Activated T-cell treated with anti-CD3 and anti-CD28 coated beads, Interleukin-2, amount 50 U/mL, for 48 hours (primary cell): ENCODE results near the gene KLHL35.

ENCODE experiments used
- DNase-seq, 2 experiments: peaks; one replicate each; pipeline ENCODE4 v3.0.0-alpha.2; 2020

Gene KLHL35, protein sequence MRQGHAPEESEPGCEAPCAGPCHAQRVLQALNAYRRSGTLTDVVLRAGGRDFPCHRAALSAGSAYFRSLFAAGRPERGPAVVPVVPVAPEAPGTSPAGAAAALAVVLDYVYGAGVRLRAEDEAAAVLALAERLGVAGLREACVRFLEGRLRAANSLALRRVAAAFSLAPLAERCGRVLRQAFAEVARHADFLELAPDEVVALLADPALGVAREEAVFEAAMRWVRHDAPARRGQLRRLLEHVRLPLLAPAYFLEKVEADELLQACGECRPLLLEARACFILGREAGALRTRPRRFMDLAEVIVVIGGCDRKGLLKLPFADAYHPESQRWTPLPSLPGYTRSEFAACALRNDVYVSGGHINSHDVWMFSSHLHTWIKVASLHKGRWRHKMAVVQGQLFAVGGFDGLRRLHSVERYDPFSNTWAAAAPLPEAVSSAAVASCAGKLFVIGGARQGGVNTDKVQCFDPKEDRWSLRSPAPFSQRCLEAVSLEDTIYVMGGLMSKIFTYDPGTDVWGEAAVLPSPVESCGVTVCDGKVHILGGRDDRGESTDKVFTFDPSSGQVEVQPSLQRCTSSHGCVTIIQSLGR

DNA sequence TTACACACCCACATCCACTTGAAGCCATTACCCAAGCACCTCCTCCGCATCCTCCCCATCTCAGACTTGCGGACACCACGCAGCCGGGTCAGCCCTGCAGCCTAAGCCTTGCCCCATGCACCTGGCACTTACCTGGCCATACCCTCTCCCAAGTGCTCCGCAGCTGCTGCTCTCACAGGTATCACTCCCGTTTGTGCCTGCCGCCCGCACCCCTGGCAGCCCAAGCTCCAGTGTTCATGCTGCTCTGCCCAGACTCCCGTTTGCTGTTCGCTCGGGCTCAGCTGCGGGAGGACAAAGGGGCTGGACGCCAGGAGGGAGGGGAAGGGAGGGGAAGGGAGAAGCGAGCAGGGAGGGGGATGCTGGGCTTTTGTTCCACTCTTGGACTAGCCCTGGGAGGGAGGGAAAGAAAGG, at the start of gene KLHL35:
KLHL35 (minus strand) TSS at position 293 of the 411 bp plus-strand sequence. CDS start 2,574 bp downstream, outside the sequence.
- DNase-seq: no peak

DNA sequence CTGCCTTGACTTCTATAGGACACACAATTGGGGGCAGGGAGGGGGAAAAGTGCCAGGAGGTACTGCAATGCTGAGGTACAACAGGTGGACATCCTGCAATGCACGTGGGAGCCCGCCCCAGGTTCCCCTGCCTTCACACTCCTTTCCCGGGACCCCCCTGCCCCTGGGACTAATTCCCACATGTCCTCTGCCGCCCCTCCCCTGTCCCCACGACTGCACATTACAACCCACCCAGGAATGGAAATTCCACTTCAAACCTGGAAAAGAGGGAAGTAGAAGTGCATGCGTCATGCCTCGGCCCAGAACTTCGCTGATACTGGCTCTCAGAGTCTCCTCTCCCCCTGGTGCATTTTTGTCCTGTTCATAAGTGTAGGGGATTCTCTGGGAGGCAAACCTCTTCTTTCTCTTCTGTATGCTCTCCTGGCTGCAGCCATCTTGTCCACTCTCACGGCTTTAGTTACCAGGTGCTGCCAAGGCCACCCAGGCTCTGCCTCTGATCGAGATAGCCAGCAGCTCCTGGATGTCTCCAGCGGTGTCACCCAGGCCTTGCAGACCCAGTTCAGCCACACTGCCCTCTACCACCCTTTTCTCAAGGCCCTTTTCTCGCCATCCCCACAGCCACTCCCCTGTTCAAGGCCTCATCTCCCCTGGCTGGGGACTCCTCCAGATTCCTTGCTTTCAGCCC, 49.1 kb upstream of the KLHL35 start:
- no peak for DNase-seq

GRCh38 chr11:75481223-75481921, 48.4 kb upstream of the KLHL35 start:
- DNase-seq: no peak

GRCh38 chr11:75480185-75481175, 47.5 kb upstream of the KLHL35 start:
- DNase-seq: no peak

DNA sequence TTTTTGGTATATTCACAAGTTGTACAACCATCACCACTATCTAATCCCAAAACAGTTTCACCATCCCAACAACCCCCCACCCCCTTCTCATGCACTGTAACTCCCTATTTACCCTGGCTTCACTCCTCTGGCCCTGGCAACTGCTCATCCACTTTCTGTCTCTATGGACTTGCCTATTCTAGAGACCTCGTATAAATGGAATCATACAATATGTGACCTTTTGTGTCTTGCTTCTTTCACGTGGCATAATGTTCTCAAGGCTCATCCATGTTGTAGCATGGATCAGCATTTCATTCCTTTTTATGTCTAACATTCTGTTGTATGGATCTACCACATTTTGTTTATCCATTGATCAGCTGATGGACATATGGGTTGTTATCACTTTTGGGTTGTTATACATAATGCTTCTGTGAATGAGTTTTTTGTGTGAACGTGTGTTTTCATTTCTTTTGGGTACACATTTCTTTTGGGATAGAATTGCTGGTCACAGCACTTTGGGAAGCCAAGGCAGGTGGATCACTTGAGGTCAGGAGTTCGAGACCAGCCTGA, 46.7 kb upstream of the KLHL35 start:
- DNase-seq: no peak

GRCh38 chr11:75478783-75479596, 46.0 kb upstream of the KLHL35 start:
- DNase-seq: no peak

DNA sequence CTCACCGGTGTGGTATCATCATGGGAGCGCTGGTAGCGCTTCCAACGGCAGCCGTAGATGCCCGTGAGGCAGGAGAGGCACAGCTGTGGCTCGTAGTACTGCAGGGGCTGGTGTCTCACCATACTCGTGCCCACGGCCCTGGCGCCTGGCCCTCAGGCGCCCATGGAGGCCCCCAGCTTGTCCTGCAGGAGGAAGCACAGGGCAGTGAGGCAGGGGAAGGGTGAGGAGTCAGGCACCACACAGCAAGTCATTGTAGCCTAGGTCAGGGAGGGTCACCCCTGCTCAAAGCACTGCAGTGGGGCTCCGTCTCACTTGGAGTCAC, 44.6 kb upstream of the KLHL35 start:
- no peak for DNase-seq

- no peak for DNase-seq
Measured at GRCh38 chr11:75476739-75477613, 44.0 kb upstream of the KLHL35 start.

DNA sequence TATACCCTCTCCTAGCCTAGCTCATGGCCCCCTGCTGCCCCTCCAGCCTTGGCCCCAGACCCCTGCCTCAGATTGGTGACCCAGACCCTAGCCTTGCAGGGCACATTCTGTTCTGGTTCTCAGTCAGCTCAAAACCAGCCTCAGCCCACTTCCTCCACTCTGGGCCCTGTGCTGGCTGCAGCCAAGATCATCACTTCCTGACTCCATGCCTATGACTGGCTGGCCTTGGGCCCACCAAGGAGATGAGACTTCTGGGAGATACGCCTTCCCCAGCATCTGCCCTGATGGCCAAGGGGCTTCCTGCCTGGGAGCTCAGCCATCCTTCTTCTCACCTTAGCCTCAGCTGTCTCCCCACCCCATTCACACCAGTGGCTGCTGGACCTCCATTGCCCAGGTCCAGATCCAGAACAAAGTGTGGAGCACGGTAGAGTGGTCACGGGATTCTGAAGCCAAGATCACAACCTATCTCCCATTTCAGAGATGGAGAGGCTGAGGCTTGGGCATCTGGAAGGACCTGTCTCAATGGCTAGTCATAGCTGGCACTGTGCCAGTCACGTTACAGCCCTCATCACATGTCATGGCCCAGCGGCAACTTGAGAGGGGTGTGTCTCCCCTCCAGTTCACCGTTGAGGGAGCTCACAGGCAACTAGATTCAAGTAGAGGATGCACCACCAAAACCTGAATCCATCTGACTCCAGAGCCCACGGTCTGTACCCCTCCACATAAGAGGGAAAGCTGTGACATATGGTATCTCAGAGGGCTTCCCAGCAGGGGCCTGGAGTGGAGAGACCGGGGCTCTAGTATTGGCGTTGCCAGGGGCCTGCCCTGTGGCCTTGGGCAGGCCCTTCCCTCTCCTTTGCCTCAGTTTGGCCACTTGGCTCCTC, 43.0 kb upstream of the KLHL35 start:
- DNase-seq: peak; percentile 34 to 56

DNA sequence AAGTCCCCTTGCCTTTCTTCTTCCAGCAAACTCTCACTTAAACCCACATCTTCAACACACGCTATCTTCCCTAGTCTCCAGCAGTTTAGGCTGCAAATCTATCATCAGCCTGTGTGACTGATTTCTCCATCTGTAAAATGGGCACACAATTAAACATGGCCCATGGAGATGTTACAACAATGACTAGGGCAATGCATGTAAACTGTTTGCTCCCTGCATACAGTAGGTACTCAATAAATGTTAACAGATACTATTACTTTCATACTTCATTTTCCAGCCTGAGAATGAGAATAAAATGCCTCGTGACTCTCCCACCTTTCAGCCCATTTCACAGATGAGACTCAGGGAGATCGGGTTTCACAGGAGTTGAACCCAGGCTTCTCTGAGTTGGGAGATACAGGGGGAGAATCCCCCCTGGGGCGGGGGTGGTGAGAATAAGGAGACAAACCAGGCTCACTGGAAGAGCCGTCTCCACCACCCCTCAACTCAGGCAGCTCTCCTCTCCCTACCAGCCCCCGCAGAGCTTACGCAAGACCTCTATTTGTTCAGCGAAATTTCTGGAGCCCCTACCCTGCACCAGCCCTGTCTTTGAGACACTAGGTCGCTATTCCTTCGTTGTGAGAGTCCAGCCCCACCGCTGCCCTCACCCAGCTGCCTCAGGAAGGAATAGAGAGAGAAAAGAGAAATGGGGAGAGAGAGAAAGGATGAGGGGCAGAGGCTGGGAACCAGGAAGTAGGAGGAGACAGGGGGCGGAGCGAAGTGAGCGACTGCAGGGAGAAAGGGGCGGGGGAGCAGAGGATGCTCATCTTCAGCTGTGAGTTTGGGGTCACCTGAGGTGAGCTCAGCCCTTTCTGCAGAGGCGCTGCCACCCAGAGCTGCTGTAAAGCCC, 42.1 kb upstream of the KLHL35 start:
- DNase-seq: peak; percentile 75 to 80

DNA sequence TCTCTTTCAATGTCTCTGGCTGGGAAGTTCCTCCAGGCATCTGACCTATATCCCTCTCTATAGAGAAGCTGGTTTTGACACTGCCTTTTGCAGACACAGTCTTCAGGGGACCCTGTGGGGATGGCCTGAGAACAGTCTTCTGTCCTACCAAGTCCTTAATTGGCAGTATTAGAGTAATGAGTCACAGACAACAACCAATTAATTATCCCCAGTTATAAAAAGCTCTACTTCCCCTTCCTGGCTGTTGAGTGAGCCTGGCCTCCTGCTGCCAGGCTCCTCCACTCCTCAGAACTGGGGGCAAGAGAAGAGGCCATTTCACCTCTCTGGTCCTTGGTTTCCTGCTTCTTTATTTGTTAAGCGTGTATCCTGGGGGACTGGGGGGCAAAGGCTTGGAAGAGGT, 41.2 kb upstream of the KLHL35 start:
- no peak for DNase-seq

- no peak for DNase-seq
Measured at GRCh38 chr11:75473684-75474083, 40.7 kb upstream of the KLHL35 start.

GRCh38 chr11:75472081-75472732, 39.2 kb upstream of the KLHL35 start:
- no peak for DNase-seq

GRCh38 chr11:75471176-75471973, 38.4 kb upstream of the KLHL35 start:
- no peak for DNase-seq

DNA sequence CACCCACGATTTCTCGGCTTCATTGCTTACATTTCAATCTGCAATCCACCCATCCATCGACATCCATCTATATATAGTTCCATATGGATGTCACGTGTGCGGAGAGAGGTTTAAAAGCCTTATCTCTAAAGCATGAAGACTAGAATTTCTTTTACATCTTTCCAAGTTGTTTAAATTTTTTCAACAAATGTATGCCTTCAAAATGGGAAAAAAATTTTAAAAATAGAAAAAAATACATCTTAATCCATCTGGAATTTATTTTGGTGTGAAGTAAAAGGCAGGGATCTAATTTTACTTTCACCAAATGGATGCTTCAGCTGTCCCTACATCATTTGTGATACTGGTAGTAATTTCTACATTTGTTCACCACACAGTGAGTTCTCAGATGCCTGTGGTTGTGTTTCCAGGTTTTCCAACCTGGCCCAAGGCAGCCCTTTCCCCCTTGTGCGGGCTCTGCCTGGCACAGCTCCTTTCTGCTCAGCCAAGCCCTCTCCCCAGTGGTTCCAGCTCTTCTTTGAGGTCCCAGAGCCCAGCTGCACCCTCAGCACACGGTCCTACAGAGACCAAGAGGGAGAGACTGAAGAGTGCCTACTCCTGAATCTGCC, 37.6 kb upstream of the KLHL35 start:
- no peak for DNase-seq
